B cell (primary cell): ENCODE measurements around the gene GIMAP1. TPM values are rescaled to one million over a fixed set of nuclear protein-coding genes. Genes with fewer than 3 reads are reported as not detected.

ENCODE experiments used
- ATAC-seq: fragments of 200-7000 bp; cut with Tn5 transposase; one replicate; pipeline ENCODE4 v1.10.0; 2021; ENCODE audit warnings: low read depth, mild to moderate bottlenecking, moderate number of reproducible peaks, moderate library complexity
- CTCF ChIA-PET: fragments of 350-600 bp; sonication (Branson Sonifier 250); formaldehyde crosslinking; loops from one replicate; lab custom pipeline; 2021; ENCODE audit warnings: antibody characterized with exemption, inconsistent platforms; lab: Charles Lee
- POLR2A ChIA-PET: fragments of 350-600 bp; sonication (Branson Sonifier 250); formaldehyde crosslinking; loops from one replicate; lab custom pipeline; 2021; ENCODE audit warnings: antibody characterized with exemption; lab: Charles Lee
- DNase-seq: peaks from one replicate; pipeline ENCODE4 v3.0.0; 2013
- H2AFZ ChIP-seq: 2 replicates; pipeline ENCODE4 v1.6.1; 2012; ENCODE audit warnings: mild to moderate bottlenecking, low read depth, low read length; ENCODE audit not compliant: insufficient read depth, poor library complexity, severe bottlenecking
- H3K27ac ChIP-seq, 2 donors: 1 replicate in 1 of 2; 2 replicates in 1 of 2; pipeline ENCODE4 v1.5.1; 2012 to 2013; ENCODE audit warnings: low read length in 2 of 2, mild to moderate bottlenecking in 2 of 2, moderate library complexity in 1 of 2
- H3K27me3 ChIP-seq, 4 experiments: fragments of 200-600 bp in 1 of 4; sonication (generic) in 1 of 4; replicated peaks in 1 of 4; 1 replicate in 2 of 4; 2 replicates in 2 of 4; pipeline versions ENCODE4 v1.6.1 to v1.7.0; 2013 to 2016; ENCODE audit warnings: low read length in 3 of 4, mild to moderate bottlenecking in 2 of 4, mixed read lengths in 1 of 4, moderate library complexity in 1 of 4; ENCODE audit not compliant: insufficient read depth in 4 of 4, control insufficient read depth in 3 of 4; ENCODE audit errors: control extremely low read depth in 1 of 4
- H3K36me3 ChIP-seq, 2 experiments: replicated peaks in 1 of 2; 1 replicate in 1 of 2; 2 replicates in 1 of 2; pipeline versions ENCODE4 v1.6.1 to v1.7.1; 2013; ENCODE audit warnings: low read length in 1 of 2; ENCODE audit not compliant: insufficient read depth in 2 of 2, control insufficient read depth in 1 of 2; ENCODE audit errors: control extremely low read depth in 1 of 2, extremely low read depth in 1 of 2
- H3K4me1 ChIP-seq, 2 donors: fragments of 200-600 bp in 1 of 2; sonication (generic) in 1 of 2; 1 replicate in 1 of 2; 2 replicates in 1 of 2; pipeline versions ENCODE4 v1.5.1 to v1.6.1; 2013 to 2017; ENCODE audit warnings: low read length in 2 of 2; ENCODE audit not compliant: control insufficient read depth in 2 of 2, insufficient read depth in 2 of 2
- H3K4me2 ChIP-seq: replicated peaks from 2 replicates; pipeline ENCODE3; 2012; ENCODE audit warnings: mild to moderate bottlenecking, low read depth, low read length; ENCODE audit not compliant: poor library complexity, severe bottlenecking
- H3K4me3 ChIP-seq, 5 experiments: fragments of 200-600 bp in 1 of 5; sonication (generic) in 1 of 5; 1 replicate in 3 of 5; 2 replicates in 2 of 5; pipeline versions ENCODE4 v1.5.1 to v1.7.0; 2011 to 2016; ENCODE audit warnings: low read length in 4 of 5, mild to moderate bottlenecking in 4 of 5, low read depth in 2 of 5, control low read depth in 1 of 5, moderate library complexity in 1 of 5; ENCODE audit not compliant: insufficient read depth in 1 of 5; ENCODE audit errors: control extremely low read depth in 1 of 5, extremely low read depth in 1 of 5
- H3K79me2 ChIP-seq: fragments of 200-600 bp; sonication (generic); one replicate; pipeline ENCODE4 v1.6.0; 2016; ENCODE audit warnings: low read length; ENCODE audit not compliant: control insufficient read depth, insufficient read depth
- H3K9ac ChIP-seq: fragments of 200-600 bp; sonication (generic); 2 replicates; pipeline ENCODE4 v1.6.1; 2017; ENCODE audit warnings: mild to moderate bottlenecking, low read length, moderate library complexity
- H3K9me3 ChIP-seq, 3 donors: one replicate each; pipeline versions ENCODE4 v1.6.1 to v1.7.1; 2013; ENCODE audit warnings: low read length in 2 of 3; ENCODE audit not compliant: control insufficient read depth in 2 of 3, insufficient read depth in 1 of 3; ENCODE audit errors: control extremely low read depth in 1 of 3
- H4K20me1 ChIP-seq: 2 replicates; pipeline ENCODE4 v1.6.0; 2012; ENCODE audit warnings: mild to moderate bottlenecking, low read length; ENCODE audit not compliant: insufficient read depth, control insufficient read depth, poor library complexity, severe bottlenecking
- H3K27ac Mint-ChIP-seq: one replicate; pipeline ENCODE4 v1.8.0; 2021; ENCODE audit warnings: mixed read lengths
- H3K27me3 Mint-ChIP-seq: one replicate; pipeline ENCODE4 v1.8.0; 2021; ENCODE audit warnings: mixed read lengths
- H3K4me1 Mint-ChIP-seq: one replicate; pipeline ENCODE4 v1.8.0; 2021; ENCODE audit warnings: mixed read lengths
- H3K4me3 Mint-ChIP-seq: one replicate; pipeline ENCODE4 v1.8.0; 2021; ENCODE audit warnings: mixed read lengths
- H3K9me3 Mint-ChIP-seq: one replicate; pipeline ENCODE4 v1.8.0; 2022; ENCODE audit warnings: mixed read lengths; ENCODE audit not compliant: insufficient read depth
- CTCF ChIP-seq: fragments of 200-600 bp; IDR thresholded peaks from one replicate; pipeline ENCODE4 v1.8.0; 2022; ENCODE audit warnings: antibody characterized with exemption, mild to moderate bottlenecking
- EZH2 ChIP-seq: IDR thresholded peaks from 2 replicates; pipeline ENCODE4 v1.6.1; 2012; ENCODE audit warnings: borderline replicate concordance, low read depth, mild to moderate bottlenecking, moderate library complexity, low read length; ENCODE audit not compliant: insufficient read depth, poor library complexity, severe bottlenecking
- WGBS: methylation state at CpG from one replicate; pipeline ENCODE4 v1.1.5; 2013; ENCODE audit warnings: missing lambda C conversion rate; ENCODE audit not compliant: insufficient coverage; 5-methylcytosine and 5-hydroxymethylcytosine counted together
- intact Hi-C: fragments of 100-400 bp; cut with micrococcal nuclease; formaldehyde crosslinking; loops from one replicate; pipeline ENCODE4 v1.10.0; 2022
- polyA plus RNA-seq: library from polyadenylated mRNA; depleted of rRNA; stranded (reverse); fragments of >200 nt; gene quantifications from 2 replicates; pipeline ENCODE4 v1.2.3, GENCODE V29; 2012
- total RNA-seq, 2 donors: library from RNA; stranded (reverse); fragments of 120-200 nt in 1 of 2; gene quantifications; 1 replicate in 1 of 2; 2 replicates in 1 of 2; pipeline versions ENCODE4 v1.2.3 to v1.2.4, GENCODE V29; 2013 to 2022

The GIMAP1 gene
- total and polyA plus RNA-seq, 2 donors (not counting 1 experiment from before 2014, with no cell fraction given): 0.30 to 0.63 TPM

DNA sequence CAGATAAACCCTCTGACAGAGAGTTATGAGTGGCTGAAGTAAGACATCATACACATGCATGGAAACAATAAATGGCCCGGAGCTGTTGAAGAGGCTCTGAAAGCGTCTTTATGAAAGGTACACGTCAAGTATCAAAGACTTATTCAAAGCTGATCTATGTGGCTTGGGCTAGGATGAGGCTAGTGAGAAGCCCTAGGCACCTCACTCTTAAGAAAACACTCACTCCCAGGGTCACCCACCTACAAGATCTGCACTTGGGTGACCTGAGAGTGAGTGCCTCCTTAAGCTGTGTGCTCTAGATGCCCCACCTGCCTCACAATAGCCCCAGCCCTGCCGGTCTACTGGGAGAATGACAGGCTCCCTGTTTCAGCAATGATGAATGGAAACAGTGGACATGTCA lies 1.1 kb upstream of the GIMAP1 start:
- intact Hi-C loops: no loop called here
- Histone ChIP-seq H3K9me3 (no peaks in the 10 kb centered on the region), H3K36me3 (peaks cover 0 to 5% of the 10 kb centered on the region in 2 experiments), H3K79me2 (no peaks in the 10 kb centered on the region), H3K4me3 (no peak overlapping the region), H2AFZ (peak overlapping the region; percentile 3), H3K27ac (no peak overlapping the region), H3K9ac (no peak overlapping the region), H3K27me3 (no peaks in the 10 kb centered on the region), H3K4me2 (no peak overlapping the region), H3K4me1 (peaks cover 17 to 18% of the 10 kb centered on the region in 2 donors), H4K20me1 (no peaks in the 10 kb centered on the region)
- CTCF ChIA-PET: no interaction called here
- no peak overlapping the region for H3K4me3 Mint-ChIP-seq
- peaks cover 4% of the 10 kb centered on the region for H3K9me3 Mint-ChIP-seq
- POLR2A ChIA-PET: no interaction called here
- DNase-seq: no peak
- H3K27ac Mint-ChIP-seq: no peak overlapping the region
- 80% methylated on average over 1 of the region's 4 CpGs for WGBS
- peaks cover 15% of the 10 kb centered on the region for H3K4me1 Mint-ChIP-seq
- no peak for TF ChIP-seq EZH2
- TF ChIP-seq CTCF: no peak
- H3K27me3 Mint-ChIP-seq: no peaks in the 10 kb centered on the region
- ATAC-seq: no peak

GRCh38 chr7:150715738-150716137 lies 675 bp upstream of the GIMAP1 start:
- intact Hi-C loops: no loop called here

More at GRCh38 chr7:150715738-150716137, 675 bp upstream of the GIMAP1 start:
- peaks cover 15% of the 10 kb centered on the region for H3K4me1 Mint-ChIP-seq
- Histone ChIP-seq H3K36me3 (peaks cover 0 to 5% of the 10 kb centered on the region in 2 experiments), H4K20me1 (no peaks in the 10 kb centered on the region), H3K9me3 (no peaks in the 10 kb centered on the region), H3K4me2 (peak overlapping the region; percentile 72), H3K9ac (peak overlapping the region; percentile 75), H3K79me2 (no peaks in the 10 kb centered on the region), H3K27ac (peak overlapping the region in 1 of 2 donors; percentile 71), H2AFZ (peak overlapping the region; percentile 75), H3K4me3 (peak overlapping the region in 1 of 5 experiments; percentile 62), H3K4me1 (peaks cover 17 to 18% of the 10 kb centered on the region in 2 donors), H3K27me3 (no peaks in the 10 kb centered on the region)
- ATAC-seq: no peak
- ChIA-PET CTCF (no interaction called here), POLR2A (no interaction called here)
- no peaks in the 10 kb centered on the region for H3K27me3 Mint-ChIP-seq
- WGBS: 100% methylated on average over 1 of the region's 4 CpGs
- peak overlapping the region; percentile 80 for H3K4me3 Mint-ChIP-seq
- H3K9me3 Mint-ChIP-seq: peaks cover 4% of the 10 kb centered on the region
- no peak overlapping the region for H3K27ac Mint-ChIP-seq
- no peak for TF ChIP-seq EZH2
- TF ChIP-seq CTCF: no peak
- no peak for DNase-seq
